NOMO-1 treated with DMSO at 0.1 percent for 48 hours (cell line): ENCODE measurements around the gene RRAGA.
"Not testable (repeated sequence)": the region's sequence is repeated elsewhere in the genome, so short reads cannot be mapped to it uniquely, and the experiment has no call there.

Experiments used
- DNase-seq: peaks from one replicate; lab custom pipeline; 2025; ENCODE audit not compliant: unreplicated experiment; lab: John Stamatoyannopoulos, UW

The RRAGA gene

GRCh38 chr9:19085295-19085694 lies 36.1 kb downstream of the RRAGA start:
- no peak for DNase-seq

DNA sequence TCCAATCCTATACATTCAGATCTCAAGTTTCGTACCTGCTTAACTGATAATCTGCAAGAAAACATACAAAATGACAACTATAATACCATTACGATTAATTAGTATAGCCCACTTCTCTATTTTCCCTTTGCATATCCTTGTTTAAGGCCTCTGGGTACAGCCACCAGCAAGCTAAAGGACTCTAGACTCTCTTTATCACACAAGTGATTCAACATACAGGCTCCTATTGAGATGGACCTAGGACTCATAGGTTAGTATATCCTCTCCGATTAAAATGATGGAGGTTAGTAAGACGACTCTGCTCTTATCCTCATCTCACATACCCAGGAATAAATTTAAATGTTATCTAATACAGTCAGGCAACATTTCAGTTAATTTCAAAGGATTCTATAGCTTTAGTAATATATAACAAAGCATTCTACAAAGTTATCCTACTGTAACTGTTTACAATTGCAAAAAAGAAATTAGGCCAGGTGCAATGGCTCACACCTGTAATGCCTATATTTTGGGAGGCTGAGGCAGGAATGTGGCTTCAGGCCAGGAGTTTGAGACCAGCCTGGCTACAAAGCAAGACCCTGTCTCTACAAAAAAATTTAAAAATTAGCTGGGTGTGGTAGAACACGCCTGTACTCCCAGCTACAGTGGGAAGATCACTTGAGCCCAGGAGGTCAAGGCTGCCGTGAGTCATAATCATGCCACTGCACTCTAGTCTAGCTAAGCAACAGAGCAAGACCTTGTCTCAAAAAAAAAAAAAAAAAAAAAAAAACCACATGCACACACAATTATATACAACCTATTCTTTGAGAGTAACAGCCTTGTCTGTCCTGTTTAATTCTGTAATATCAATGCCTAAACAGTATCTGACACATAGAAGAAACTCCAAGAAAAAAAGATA lies 38.1 kb downstream of the RRAGA start:
- DNase-seq = no peak

GRCh38 chr9:19097431-19097830 lies 48.2 kb downstream of the RRAGA start:
- DNase-seq = not testable (repeated sequence)
